GM13976 (cell line): ENCODE data around the gene IGF2R.

ENCODE experiments used
- DNase-seq: peaks from one replicate; pipeline ENCODE4 v3.0.0; 2012; ENCODE audit warnings: low spot score
- in situ Hi-C: fragments of 300-500 bp; cut with MboI; formaldehyde crosslinking; loops from one replicate; pipeline ENCODE4 v1.12.0; 2022; ENCODE audit warnings: low sequenced_read_pairs, mixed read lengths, inconsistent platforms; ENCODE audit not compliant: unreplicated experiment
- TF ChIP-seq, protein P1 (sequence below): IDR thresholded peaks from 2 replicates; pipeline ENCODE4 v1.5.1; 2012; ENCODE audit warnings: borderline replicate concordance, mild to moderate bottlenecking; ENCODE audit not compliant: insufficient read depth; ENCODE audit errors: extremely low read depth, missing control alignments, control extremely low read depth

IGF2R gene

DNA sequence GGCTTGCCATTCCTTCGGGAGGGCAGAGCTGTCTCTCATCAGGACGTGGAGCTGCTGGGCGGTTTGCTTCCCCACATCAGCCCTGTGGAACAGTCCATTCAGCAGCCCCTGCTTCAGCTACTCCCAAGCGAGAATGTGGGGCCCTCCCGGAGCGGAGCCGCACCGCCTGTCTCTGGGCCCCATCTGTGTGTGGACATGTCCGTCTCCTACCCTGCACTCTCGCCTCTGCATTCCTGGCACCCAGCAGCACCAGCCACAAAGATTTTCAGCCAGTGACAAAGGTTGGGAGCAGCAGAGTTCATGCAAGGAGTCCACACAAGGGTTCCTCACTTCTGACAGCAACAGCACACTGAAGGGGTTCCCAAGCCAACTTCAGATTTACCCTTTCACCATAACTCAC is 123.7 kb downstream of the IGF2R start:
- in situ Hi-C loops = no loop called here
- no peak for DNase-seq
- TF ChIP-seq, protein P1, sequence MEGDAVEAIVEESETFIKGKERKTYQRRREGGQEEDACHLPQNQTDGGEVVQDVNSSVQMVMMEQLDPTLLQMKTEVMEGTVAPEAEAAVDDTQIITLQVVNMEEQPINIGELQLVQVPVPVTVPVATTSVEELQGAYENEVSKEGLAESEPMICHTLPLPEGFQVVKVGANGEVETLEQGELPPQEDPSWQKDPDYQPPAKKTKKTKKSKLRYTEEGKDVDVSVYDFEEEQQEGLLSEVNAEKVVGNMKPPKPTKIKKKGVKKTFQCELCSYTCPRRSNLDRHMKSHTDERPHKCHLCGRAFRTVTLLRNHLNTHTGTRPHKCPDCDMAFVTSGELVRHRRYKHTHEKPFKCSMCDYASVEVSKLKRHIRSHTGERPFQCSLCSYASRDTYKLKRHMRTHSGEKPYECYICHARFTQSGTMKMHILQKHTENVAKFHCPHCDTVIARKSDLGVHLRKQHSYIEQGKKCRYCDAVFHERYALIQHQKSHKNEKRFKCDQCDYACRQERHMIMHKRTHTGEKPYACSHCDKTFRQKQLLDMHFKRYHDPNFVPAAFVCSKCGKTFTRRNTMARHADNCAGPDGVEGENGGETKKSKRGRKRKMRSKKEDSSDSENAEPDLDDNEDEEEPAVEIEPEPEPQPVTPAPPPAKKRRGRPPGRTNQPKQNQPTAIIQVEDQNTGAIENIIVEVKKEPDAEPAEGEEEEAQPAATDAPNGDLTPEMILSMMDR = no peak

DNA sequence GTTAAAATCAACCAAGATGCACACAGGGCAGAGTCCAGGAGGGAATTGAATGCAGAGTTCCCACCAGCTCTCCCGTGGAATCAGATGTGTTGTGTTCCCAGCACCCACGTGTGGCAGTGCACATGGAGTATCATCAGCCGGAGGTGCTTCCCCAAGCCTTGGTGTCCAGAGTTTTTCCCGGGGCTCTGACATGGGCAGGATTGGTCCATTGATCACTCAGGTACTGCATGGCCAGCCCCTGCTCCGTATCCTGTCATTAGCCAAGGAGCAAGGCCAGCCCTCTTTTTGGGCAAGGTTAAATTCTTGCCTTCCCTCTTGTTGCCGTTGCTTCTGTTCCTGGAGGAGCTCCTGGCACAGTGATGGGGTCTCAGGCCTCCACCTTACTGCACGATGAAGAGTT is 124.2 kb downstream of the IGF2R start:
- in situ Hi-C loops = no loop called here
- no peak for DNase-seq

GRCh38 chr6:160093946-160094345 is 125.1 kb downstream of the IGF2R start:
- no peak for DNase-seq
- TF ChIP-seq, protein P1 = no peak
- in situ Hi-C loops = no loop called here

More for the DNA sequence above, 124.2 kb downstream of the IGF2R start:
- TF ChIP-seq, protein P1 = no peak

DNA sequence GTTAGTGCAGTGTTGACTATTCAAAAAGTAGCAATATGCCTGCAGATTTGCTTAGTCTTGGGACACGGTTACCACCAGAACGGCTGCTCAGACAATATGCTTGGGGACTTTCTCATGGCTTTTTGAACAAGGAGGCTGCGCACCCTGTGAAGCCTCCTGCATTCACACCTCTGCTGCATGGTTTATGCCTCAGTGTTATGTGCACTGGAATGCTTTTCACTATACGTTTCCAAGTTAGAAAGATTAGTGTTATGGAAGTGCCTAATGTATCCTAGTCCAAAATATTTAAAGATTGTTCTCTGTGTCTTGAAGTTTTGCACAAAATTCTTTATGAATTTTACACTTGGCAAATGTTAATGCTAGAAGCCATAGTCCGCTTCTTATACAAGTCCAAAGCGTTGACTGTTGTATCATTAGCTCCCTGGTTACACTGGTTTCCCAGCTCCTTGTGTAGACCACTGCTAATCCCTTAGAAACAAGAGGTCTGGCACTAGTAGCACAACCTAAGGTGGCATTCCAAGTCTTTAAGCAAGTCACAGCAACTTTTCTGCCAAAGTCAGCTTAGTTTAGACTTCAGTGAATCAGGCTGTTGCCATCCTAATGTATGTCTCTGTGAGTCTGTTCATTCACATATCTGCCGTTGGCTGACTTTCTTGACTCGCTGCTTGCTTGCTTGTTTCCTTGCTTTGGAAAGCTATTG is 126.4 kb downstream of the IGF2R start:
- in situ Hi-C loops = no loop called here
- TF ChIP-seq, protein P1 = no peak

DNA sequence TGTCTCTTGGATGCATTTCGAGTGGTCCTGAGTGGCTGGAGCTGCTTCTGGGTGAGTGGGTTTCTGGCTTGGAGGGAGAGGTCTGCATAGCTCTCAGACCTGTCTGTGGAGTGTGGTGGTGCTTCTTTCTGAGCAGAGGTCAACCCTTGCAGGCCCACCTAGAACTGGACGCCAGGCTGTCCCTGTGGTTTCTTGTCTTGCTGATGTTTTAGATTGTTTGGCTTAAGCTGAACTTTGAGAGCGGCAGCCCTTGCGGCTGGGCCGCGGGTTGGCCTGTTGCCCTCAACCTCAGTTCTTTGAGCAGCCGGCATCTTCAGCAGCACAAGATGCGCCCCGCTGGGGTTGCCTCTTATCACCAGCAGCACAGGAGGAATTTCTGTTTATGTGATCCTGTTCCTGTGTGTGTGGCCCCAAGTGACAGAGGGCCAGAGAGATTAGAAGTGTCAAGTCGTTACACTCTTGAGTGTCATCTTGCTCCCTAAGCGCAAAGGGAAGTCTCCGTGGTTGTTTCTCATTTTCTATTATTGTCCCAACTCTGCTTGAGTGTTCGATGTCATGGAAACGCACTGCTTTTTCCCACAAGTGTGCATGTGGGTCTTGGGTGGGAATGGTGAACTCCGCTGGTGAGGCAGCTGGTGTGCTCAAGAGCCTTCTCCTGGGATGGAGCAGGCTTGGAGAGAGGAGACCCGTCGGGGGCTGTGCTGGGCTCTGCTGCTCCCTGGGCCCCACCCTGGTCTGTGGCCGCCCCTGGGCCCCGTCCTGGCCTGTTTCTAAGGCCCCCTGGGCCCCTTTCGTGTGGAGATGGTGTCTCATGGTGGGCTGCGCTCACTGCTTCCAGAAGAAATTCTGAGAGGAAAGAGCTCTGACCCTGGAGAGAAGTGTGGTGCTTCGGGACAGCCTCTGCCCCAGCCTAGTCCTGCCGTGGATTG is 132.7 kb downstream of the IGF2R start:
- no peak for DNase-seq
- in situ Hi-C loops = no loop called here
- TF ChIP-seq, protein P1 = no peak

More for the DNA sequence above, 126.4 kb downstream of the IGF2R start:
- DNase-seq = no peak

GRCh38 chr6:160102399-160102798 is 133.5 kb downstream of the IGF2R start:
- no peak for DNase-seq
- in situ Hi-C loops = no loop called here
- TF ChIP-seq, protein P1 = no peak
